Keratinocyte (primary cell): ENCODE measurements around the gene MRPL52.

ENCODE experiments used
- EZH2 ChIP-seq: IDR thresholded peaks from one replicate; pipeline ENCODE4 v1.6.1; 2012; ENCODE audit warnings: inconsistent platforms, mild to moderate bottlenecking, low read length, moderate library complexity
- TF ChIP-seq, protein P1 (sequence below), 3 experiments: IDR thresholded peaks in 1 of 3; conservative IDR thresholded peaks in 1 of 3; optimal IDR thresholded peaks in 1 of 3; 2 replicates in 2 of 3; 3 replicates in 1 of 3; pipeline versions ENCODE3 to v1.5.1; 2011; ENCODE audit warnings: low read length in 3 of 3, mild to moderate bottlenecking in 3 of 3, moderate library complexity in 2 of 3, control low read depth in 1 of 3, inconsistent platforms in 1 of 3; ENCODE audit not compliant: insufficient read depth in 2 of 3; ENCODE audit errors: extremely low read depth in 1 of 3

GRCh38 chr14:22864979-22865378 lies 35.3 kb downstream of the MRPL52 start:
- TF ChIP-seq, protein P1, sequence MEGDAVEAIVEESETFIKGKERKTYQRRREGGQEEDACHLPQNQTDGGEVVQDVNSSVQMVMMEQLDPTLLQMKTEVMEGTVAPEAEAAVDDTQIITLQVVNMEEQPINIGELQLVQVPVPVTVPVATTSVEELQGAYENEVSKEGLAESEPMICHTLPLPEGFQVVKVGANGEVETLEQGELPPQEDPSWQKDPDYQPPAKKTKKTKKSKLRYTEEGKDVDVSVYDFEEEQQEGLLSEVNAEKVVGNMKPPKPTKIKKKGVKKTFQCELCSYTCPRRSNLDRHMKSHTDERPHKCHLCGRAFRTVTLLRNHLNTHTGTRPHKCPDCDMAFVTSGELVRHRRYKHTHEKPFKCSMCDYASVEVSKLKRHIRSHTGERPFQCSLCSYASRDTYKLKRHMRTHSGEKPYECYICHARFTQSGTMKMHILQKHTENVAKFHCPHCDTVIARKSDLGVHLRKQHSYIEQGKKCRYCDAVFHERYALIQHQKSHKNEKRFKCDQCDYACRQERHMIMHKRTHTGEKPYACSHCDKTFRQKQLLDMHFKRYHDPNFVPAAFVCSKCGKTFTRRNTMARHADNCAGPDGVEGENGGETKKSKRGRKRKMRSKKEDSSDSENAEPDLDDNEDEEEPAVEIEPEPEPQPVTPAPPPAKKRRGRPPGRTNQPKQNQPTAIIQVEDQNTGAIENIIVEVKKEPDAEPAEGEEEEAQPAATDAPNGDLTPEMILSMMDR (optimal IDR thresholded peaks at IDR 0.05 in 1 of 3, IDR thresholded peaks at IDR 0.05 in 1 of 3, conservative IDR thresholded peaks at IDR 0.05 in 1 of 3; ENCODE audit: extremely low read depth in 1 of 3, insufficient read depth in 2 of 3, low read length in 3 of 3), result no peak
- TF ChIP-seq EZH2, result no peak
